ENCODE data around the gene MPDZ.

DNA sequence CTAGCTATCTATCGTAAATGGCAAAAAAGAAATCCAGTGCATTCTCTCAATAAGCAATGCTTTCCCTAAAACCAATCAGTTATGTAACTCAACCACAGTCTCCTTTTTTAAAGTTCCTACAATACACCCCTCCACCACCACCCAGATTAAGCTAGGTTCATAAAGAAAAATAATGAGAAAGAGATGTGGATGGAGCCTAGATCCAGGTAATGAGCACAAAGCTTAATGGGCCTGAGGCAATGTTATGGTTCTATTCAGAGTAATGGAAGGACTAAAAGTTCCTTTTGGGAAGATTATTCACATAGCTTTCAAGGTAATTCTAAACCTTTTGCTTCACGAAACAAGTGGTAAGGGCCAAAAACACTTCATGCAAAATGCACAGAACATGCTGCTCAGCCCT lies 113.5 kb downstream of the MPDZ start:
- no peak for TF ChIP-seq EZH2 (IDR thresholded peaks at IDR 0.05; ENCODE audit: low read depth)
- no peak for TF ChIP-seq CTCF (conservative IDR thresholded peaks at IDR 0.05)
